Measurements from ENCODE around the gene ESR1. TPM values are rescaled to one million over a fixed set of nuclear protein-coding genes. Genes with fewer than 3 reads are reported as not detected.

The ESR1 gene
- total RNA-seq, 4 donors from 2014 or later, result 2.1 to 6.9 (median 5.2) TPM

GRCh38 chr6:152085451-152085921 is 278.0 kb downstream of the ESR1 start:
- 66 to 74% methylated on average over 4 of the region's 4 CpGs for WGBS, 2 donors
- TF ChIP-seq EP300 (IDR thresholded peaks at IDR 0.05) (no peak), POLR2A (IDR thresholded peaks at IDR 0.05) (no peak), CTCF (IDR thresholded peaks at IDR 0.05) (no peak)

GRCh38 chr6:152086223-152086873 is 278.9 kb downstream of the ESR1 start:
- no peaks in the 10 kb centered on the region for H3K27me3 ChIP-seq
- TF ChIP-seq CTCF (IDR thresholded peaks at IDR 0.05) (no peak), EP300 (IDR thresholded peaks at IDR 0.05) (no peak), POLR2A (IDR thresholded peaks at IDR 0.05) (no peak)
- no peaks in the 10 kb centered on the region for H3K4me1 ChIP-seq
- no peak overlapping the region for H3K27ac ChIP-seq
- no peak for DNase-seq (ENCODE audit: low spot score in 2 of 2)
- no peaks in the 10 kb centered on the region for H3K36me3 ChIP-seq
- peaks cover 0 to 5% (median 0%) of the 10 kb centered on the region in 4 donors for H3K9me3 ChIP-seq
- 94 to 95% methylated on average over 3 of the region's 3 CpGs for WGBS, 2 donors
- H3K4me3 ChIP-seq, result no peak overlapping the region

More at GRCh38 chr6:152085451-152085921, 278.0 kb downstream of the ESR1 start:
- H3K36me3 ChIP-seq, result no peaks in the 10 kb centered on the region
- peaks cover 0 to 5% (median 0%) of the 10 kb centered on the region in 4 donors for H3K9me3 ChIP-seq
- no peaks in the 10 kb centered on the region for H3K4me1 ChIP-seq
- H3K4me3 ChIP-seq, result no peak overlapping the region
- H3K27ac ChIP-seq, result no peak overlapping the region
- no peak for DNase-seq (ENCODE audit: low spot score in 2 of 2)
- H3K27me3 ChIP-seq, result no peaks in the 10 kb centered on the region

- Histone ChIP-seq H3K36me3 (no peaks in the 10 kb centered on the region), H3K27me3 (no peaks in the 10 kb centered on the region), H3K4me3 (no peak overlapping the region), H3K27ac (no peak overlapping the region), H3K4me1 (no peaks in the 10 kb centered on the region), H3K9me3 (peaks cover 0 to 5% (median 0%) of the 10 kb centered on the region in 4 donors)
- 70 to 75% methylated on average over 2 of the region's 2 CpGs for WGBS, 2 donors
- TF ChIP-seq CTCF (IDR thresholded peaks at IDR 0.05) (no peak), EP300 (IDR thresholded peaks at IDR 0.05) (no peak), POLR2A (IDR thresholded peaks at IDR 0.05) (no peak)
- no peak for DNase-seq (ENCODE audit: low spot score in 2 of 2)
These were observed 279.6 kb downstream of the ESR1 start for GRCh38 chr6:152087096-152087495.

- no peak for DNase-seq (ENCODE audit: low spot score in 2 of 2)
- no peaks in the 10 kb centered on the region for H3K4me1 ChIP-seq
- peaks cover 0 to 5% (median 0%) of the 10 kb centered on the region in 4 donors for H3K9me3 ChIP-seq
- TF ChIP-seq POLR2A (IDR thresholded peaks at IDR 0.05), result no peak
- TF ChIP-seq CTCF (IDR thresholded peaks at IDR 0.05), result no peak
- no peak for TF ChIP-seq EP300 (IDR thresholded peaks at IDR 0.05)
- no peaks in the 10 kb centered on the region for H3K36me3 ChIP-seq
- WGBS, 2 donors, result 63 to 76% methylated on average over 1 of the region's 1 CpG
- H3K4me3 ChIP-seq, result no peak overlapping the region
- H3K27me3 ChIP-seq, result no peaks in the 10 kb centered on the region
- no peak overlapping the region for H3K27ac ChIP-seq
These were observed 280.2 kb downstream of the ESR1 start for GRCh38 chr6:152087701-152088100.

GRCh38 chr6:152089992-152090391 is 282.5 kb downstream of the ESR1 start:
- Histone ChIP-seq H3K9me3 (no peaks in the 10 kb centered on the region), H3K36me3 (no peaks in the 10 kb centered on the region), H3K4me3 (no peak overlapping the region), H3K27me3 (no peaks in the 10 kb centered on the region), H3K27ac (no peak overlapping the region), H3K4me1 (no peaks in the 10 kb centered on the region)
- peak in 1 of 2 donors; percentile 39 for DNase-seq (ENCODE audit: low spot score in 2 of 2)
- 63 to 71% methylated on average over 7 of the region's 7 CpGs for WGBS, 2 donors
- no peak for TF ChIP-seq POLR2A (IDR thresholded peaks at IDR 0.05)
- TF ChIP-seq CTCF (IDR thresholded peaks at IDR 0.05), result no peak
- TF ChIP-seq EP300 (IDR thresholded peaks at IDR 0.05), result no peak

Measured in tibial nerve (tissue), 4 donors.